Measurements from ENCODE around the gene F10. TPM values are rescaled to one million over a fixed set of nuclear protein-coding genes. Genes with fewer than 3 reads are reported as not detected.

The F10 gene
- total and polyA plus RNA-seq, 3 donors from 2014 or later, result 19.9 to 33.7 (median 31.9) TPM

DNA sequence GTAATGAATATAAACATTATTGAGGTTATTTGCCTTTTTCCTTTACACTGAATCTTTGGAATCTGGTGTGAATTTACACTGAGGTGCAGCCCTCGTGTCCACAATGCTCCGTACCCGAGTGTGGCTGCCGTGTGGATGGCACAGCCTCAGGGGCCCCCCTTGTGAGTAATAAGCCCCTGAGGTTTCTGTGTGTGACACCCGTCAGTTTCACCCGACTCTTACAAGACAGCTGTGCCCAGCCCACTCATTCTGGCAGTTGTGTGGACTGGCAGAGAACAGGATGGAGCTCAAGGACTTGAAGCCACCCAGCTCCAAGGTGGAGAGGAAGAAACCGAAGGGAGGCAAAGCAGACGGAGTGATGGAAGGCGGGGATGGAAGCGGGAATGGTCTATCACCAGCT is 43.7 kb downstream of the F10 start:
- Histone ChIP-seq H3K27ac (no peak overlapping the region), H3K4me1 (no peaks in the 10 kb centered on the region), H3K9me3 (no peaks in the 10 kb centered on the region), H3K4me3 (no peak overlapping the region), H3K27me3 (no peaks in the 10 kb centered on the region), H3K36me3 (ENCODE audit: low read depth, missing control alignments) (no peaks in the 10 kb centered on the region)
- no peak for DNase-seq
- WGBS, 2 donors, result 90 to 92% methylated on average over 10 of the region's 10 CpGs
- no peak for TF ChIP-seq CTCF (IDR thresholded peaks at IDR 0.05)
- no peak for TF ChIP-seq POLR2A (IDR thresholded peaks at IDR 0.05)
- intact Hi-C loops (cut with DNase I; ENCODE audit: low total_unique reads), result no loop called here

DNA sequence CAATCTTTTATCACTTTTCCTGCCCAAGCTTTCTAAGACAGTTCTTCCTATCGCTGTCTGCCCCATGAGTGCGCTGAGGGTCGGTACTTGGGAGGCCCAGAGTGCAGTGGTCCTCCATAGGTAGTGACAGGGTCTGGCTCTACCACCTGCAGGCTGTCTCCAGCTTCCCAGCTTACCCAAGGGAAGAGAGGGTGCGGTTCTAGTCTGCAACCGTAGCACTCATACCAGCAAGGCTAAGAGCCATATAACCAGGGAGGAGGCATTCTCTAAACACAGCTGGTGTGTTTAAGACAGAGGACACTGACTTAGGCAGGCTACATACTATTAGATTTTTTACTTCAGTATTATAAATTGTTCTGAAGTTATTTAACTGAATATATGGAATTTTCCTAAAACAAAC is 44.1 kb downstream of the F10 start:
- TF ChIP-seq POLR2A (IDR thresholded peaks at IDR 0.05) (no peak), CTCF (IDR thresholded peaks at IDR 0.05) (no peak)
- Histone ChIP-seq H3K27ac (no peak overlapping the region), H3K36me3 (ENCODE audit: low read depth, missing control alignments) (no peaks in the 10 kb centered on the region), H3K4me1 (no peaks in the 10 kb centered on the region), H3K27me3 (no peaks in the 10 kb centered on the region), H3K4me3 (no peak overlapping the region), H3K9me3 (no peaks in the 10 kb centered on the region)
- intact Hi-C loops (cut with DNase I; ENCODE audit: low total_unique reads), result no loop called here
- DNase-seq, result no peak
- 89 to 94% methylated on average over 5 of the region's 5 CpGs for WGBS, 2 donors

- H3K9me3 ChIP-seq, result no peaks in the 10 kb centered on the region
- H3K27ac ChIP-seq, result no peak overlapping the region
- no peak for DNase-seq
Observed at GRCh38 chr13:113167155-113167554, 44.6 kb downstream of the F10 start.

GRCh38 chr13:113167575-113167974 is 45.0 kb downstream of the F10 start:
- H3K4me3 ChIP-seq, result no peak overlapping the region
- H3K4me1 ChIP-seq, result no peaks in the 10 kb centered on the region
- H3K27me3 ChIP-seq, result no peaks in the 10 kb centered on the region
- no peak for DNase-seq
- H3K27ac ChIP-seq, result no peak overlapping the region
- no peaks in the 10 kb centered on the region for H3K9me3 ChIP-seq
- intact Hi-C loops (cut with DNase I; ENCODE audit: low total_unique reads), result no loop called here
- H3K36me3 ChIP-seq (ENCODE audit: low read depth, missing control alignments), result no peaks in the 10 kb centered on the region
- no peak for TF ChIP-seq POLR2A (IDR thresholded peaks at IDR 0.05)
- TF ChIP-seq CTCF (IDR thresholded peaks at IDR 0.05), result no peak
- 98 to 99% methylated on average over 3 of the region's 3 CpGs for WGBS, 2 donors

More at GRCh38 chr13:113167155-113167554, 44.6 kb downstream of the F10 start:
- H3K27me3 ChIP-seq, result no peaks in the 10 kb centered on the region
- H3K4me1 ChIP-seq, result no peaks in the 10 kb centered on the region
- no peak overlapping the region for H3K4me3 ChIP-seq
- WGBS, 2 donors, result 93% methylated on average over 10 of the region's 10 CpGs
- intact Hi-C loops (cut with DNase I; ENCODE audit: low total_unique reads), result no loop called here
- TF ChIP-seq POLR2A (IDR thresholded peaks at IDR 0.05), result no peak
- TF ChIP-seq CTCF (IDR thresholded peaks at IDR 0.05), result no peak
- H3K36me3 ChIP-seq (ENCODE audit: low read depth, missing control alignments), result no peaks in the 10 kb centered on the region

- no peak for DNase-seq
- Histone ChIP-seq H3K27me3 (no peaks in the 10 kb centered on the region), H3K4me1 (no peaks in the 10 kb centered on the region), H3K36me3 (ENCODE audit: low read depth, missing control alignments) (no peaks in the 10 kb centered on the region), H3K9me3 (no peaks in the 10 kb centered on the region), H3K27ac (no peak overlapping the region), H3K4me3 (no peak overlapping the region)
- 86 to 93% methylated on average over 7 of the region's 7 CpGs for WGBS, 2 donors
- TF ChIP-seq CTCF (IDR thresholded peaks at IDR 0.05) (no peak), POLR2A (IDR thresholded peaks at IDR 0.05) (no peak)
- intact Hi-C loops (cut with DNase I; ENCODE audit: low total_unique reads), result no loop called here
Observed at GRCh38 chr13:113168211-113168610, 45.6 kb downstream of the F10 start.
